ENCODE measurements around the gene RBPJL. TPM values are rescaled to one million over a fixed set of nuclear protein-coding genes. Genes with fewer than 3 reads are reported as not detected.
"Not testable (repeated sequence)": the region's sequence is repeated elsewhere in the genome, so short reads cannot be mapped to it uniquely, and the experiment has no call there.

Gene RBPJL
- polyA plus RNA-seq, 2 of the 4 experiments (the other 2 are of a cell fraction): not detected

- TF ChIP-seq ESRRA (IDR thresholded peaks at IDR 0.05; ENCODE audit: borderline replicate concordance, low read length) (no peak), MAZ (IDR thresholded peaks at IDR 0.05; ENCODE audit: borderline replicate concordance, low read depth, low read length) (no peak), BHLHE40 (IDR thresholded peaks at IDR 0.05; ENCODE audit: low read depth, low read length) (no peak), JUNB (IDR thresholded peaks at IDR 0.05) (no peak), NPAS2 (CRISPR knock-in tag; IDR thresholded peaks at IDR 0.05; ENCODE audit: borderline replicate concordance) (no peak), NR3C1 (IDR thresholded peaks at IDR 0.05) (no peak), ZSCAN20 (CRISPR knock-in tag; IDR thresholded peaks at IDR 0.05) (no peak)
These were observed 41.5 kb downstream of the RBPJL start, which contains the start of gene SDC4 (continued) for GRCh38 chr20:45347936-45348778.

DNA sequence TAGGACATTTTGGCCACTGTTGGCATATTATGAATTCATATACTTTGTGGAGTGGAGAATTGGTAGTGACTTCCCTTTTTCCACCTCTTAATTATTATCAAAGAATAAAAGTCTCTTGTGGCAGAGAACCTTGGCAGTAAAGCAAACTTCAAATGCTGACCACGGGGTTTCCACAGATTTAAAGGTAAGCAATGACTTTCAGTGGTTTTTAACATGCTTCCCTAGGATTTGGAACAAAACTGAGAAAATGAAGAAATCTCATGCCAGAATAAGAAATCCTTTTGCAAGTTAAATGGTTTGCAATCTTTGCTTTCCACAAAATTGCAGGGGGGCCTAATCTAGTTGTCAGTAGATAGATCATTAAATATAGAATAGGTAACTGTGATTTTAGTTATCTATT lies 43.6 kb downstream of the RBPJL start:
- 36% methylated on average over 1 of the region's 1 CpG for WGBS (ENCODE audit: missing lambda C conversion rate)
- ATAC-seq: no peak

GRCh38 chr20:45350795-45351194 lies 44.2 kb downstream of the RBPJL start:
- ATAC-seq; H3K27ac ChIP-seq; DNase-seq (ENCODE audit: low read depth in 1 of 2, low spot score in 1 of 2); H3K9me3 ChIP-seq; H3K4me2 ChIP-seq; FAIRE-seq; H3K4me3 ChIP-seq; POLR2A ChIA-PET: not testable (repeated sequence)
- CTCF ChIA-PET: interaction anchor here (1.0 to 4.7 kb wide), 3 partner anchors 9 to 13 kb away, joined by 3 to 46 read pairs (median 3); partner anchors contain the start of gene SYS1
- H3K4me1 ChIP-seq: peaks cover 40% of the 10 kb centered on the region
- 95% methylated on average over 10 of the region's 10 CpGs for WGBS (ENCODE audit: missing lambda C conversion rate)

More for the DNA sequence above, 43.6 kb downstream of the RBPJL start:
- no peaks in the 10 kb centered on the region for H3K9me3 ChIP-seq
- CTCF ChIA-PET: interaction anchor here (1.1 kb wide), 1 partner anchor 9 kb away, joined by 3 read pairs; no protein-coding TSS in a partner anchor
- H3K27ac ChIP-seq: no peak overlapping the region
- DNase-seq (ENCODE audit: low read depth in 1 of 2, low spot score in 1 of 2) (no peak), FAIRE-seq (no peak)
- H3K4me1 ChIP-seq: peaks cover 40% of the 10 kb centered on the region
- H3K4me3 ChIP-seq: no peak overlapping the region
- no peak overlapping the region for H3K4me2 ChIP-seq
- POLR2A ChIA-PET: no interaction called here
- TF ChIP-seq HDAC2 (IDR thresholded peaks at IDR 0.05) (no peak), FOSB (CRISPR knock-in tag; IDR thresholded peaks at IDR 0.05) (no peak), E2F6 (IDR thresholded peaks at IDR 0.05; ENCODE audit: borderline replicate concordance, low read depth) (no peak), KDM1A (IDR thresholded peaks at IDR 0.05; ENCODE audit: low read depth) (no peak), HOXB5 (CRISPR knock-in tag; IDR thresholded peaks at IDR 0.05) (no peak), CEBPB (IDR thresholded peaks at IDR 0.05) (no peak), POLR2A (IDR thresholded peaks at IDR 0.05; ENCODE audit: low read length) (no peak), FOSL2 (IDR thresholded peaks at IDR 0.05) (no peak), FOSL2 (CRISPR knock-in tag; IDR thresholded peaks at IDR 0.05) (no peak), RFX5 (IDR thresholded peaks at IDR 0.05) (no peak), ZSCAN20 (CRISPR knock-in tag; IDR thresholded peaks at IDR 0.05) (no peak), CBX2 (IDR thresholded peaks at IDR 0.05; ENCODE audit: borderline replicate concordance, low read depth) (no peak), RARB (CRISPR knock-in tag; IDR thresholded peaks at IDR 0.05) (no peak), NFE2L2 (conservative IDR thresholded peaks at IDR 0.05; ENCODE audit: low read length) (no peak), TFCP2L1 (CRISPR knock-in tag; IDR thresholded peaks at IDR 0.05) (no peak), GATA3 (IDR thresholded peaks at IDR 0.05; ENCODE audit: borderline replicate concordance) (no peak), ZC3H11A (IDR thresholded peaks at IDR 0.05) (no peak), ATOH8 (CRISPR knock-in tag; IDR thresholded peaks at IDR 0.05; ENCODE audit: low read depth) (no peak), USF2 (IDR thresholded peaks at IDR 0.05) (no peak)
- TF ChIP-seq, protein P1, sequence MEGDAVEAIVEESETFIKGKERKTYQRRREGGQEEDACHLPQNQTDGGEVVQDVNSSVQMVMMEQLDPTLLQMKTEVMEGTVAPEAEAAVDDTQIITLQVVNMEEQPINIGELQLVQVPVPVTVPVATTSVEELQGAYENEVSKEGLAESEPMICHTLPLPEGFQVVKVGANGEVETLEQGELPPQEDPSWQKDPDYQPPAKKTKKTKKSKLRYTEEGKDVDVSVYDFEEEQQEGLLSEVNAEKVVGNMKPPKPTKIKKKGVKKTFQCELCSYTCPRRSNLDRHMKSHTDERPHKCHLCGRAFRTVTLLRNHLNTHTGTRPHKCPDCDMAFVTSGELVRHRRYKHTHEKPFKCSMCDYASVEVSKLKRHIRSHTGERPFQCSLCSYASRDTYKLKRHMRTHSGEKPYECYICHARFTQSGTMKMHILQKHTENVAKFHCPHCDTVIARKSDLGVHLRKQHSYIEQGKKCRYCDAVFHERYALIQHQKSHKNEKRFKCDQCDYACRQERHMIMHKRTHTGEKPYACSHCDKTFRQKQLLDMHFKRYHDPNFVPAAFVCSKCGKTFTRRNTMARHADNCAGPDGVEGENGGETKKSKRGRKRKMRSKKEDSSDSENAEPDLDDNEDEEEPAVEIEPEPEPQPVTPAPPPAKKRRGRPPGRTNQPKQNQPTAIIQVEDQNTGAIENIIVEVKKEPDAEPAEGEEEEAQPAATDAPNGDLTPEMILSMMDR (IDR thresholded peaks at IDR 0.05): no peak
- TF ChIP-seq, protein P2, sequence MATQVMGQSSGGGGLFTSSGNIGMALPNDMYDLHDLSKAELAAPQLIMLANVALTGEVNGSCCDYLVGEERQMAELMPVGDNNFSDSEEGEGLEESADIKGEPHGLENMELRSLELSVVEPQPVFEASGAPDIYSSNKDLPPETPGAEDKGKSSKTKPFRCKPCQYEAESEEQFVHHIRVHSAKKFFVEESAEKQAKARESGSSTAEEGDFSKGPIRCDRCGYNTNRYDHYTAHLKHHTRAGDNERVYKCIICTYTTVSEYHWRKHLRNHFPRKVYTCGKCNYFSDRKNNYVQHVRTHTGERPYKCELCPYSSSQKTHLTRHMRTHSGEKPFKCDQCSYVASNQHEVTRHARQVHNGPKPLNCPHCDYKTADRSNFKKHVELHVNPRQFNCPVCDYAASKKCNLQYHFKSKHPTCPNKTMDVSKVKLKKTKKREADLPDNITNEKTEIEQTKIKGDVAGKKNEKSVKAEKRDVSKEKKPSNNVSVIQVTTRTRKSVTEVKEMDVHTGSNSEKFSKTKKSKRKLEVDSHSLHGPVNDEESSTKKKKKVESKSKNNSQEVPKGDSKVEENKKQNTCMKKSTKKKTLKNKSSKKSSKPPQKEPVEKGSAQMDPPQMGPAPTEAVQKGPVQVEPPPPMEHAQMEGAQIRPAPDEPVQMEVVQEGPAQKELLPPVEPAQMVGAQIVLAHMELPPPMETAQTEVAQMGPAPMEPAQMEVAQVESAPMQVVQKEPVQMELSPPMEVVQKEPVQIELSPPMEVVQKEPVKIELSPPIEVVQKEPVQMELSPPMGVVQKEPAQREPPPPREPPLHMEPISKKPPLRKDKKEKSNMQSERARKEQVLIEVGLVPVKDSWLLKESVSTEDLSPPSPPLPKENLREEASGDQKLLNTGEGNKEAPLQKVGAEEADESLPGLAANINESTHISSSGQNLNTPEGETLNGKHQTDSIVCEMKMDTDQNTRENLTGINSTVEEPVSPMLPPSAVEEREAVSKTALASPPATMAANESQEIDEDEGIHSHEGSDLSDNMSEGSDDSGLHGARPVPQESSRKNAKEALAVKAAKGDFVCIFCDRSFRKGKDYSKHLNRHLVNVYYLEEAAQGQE (IDR thresholded peaks at IDR 0.05): no peak
